Mammary epithelial cell (primary cell): ENCODE measurements around the gene HFE.

Experiments used
- CTCF ChIP-seq, 2 donors: IDR thresholded peaks in 1 of 2; conservative IDR thresholded peaks in 1 of 2; 2 replicates each; pipeline ENCODE4 v1.5.1; 2011 to 2012; ENCODE audit warnings: inconsistent platforms in 2 of 2, low read length in 2 of 2, mild to moderate bottlenecking in 2 of 2, control low read depth in 1 of 2, low read depth in 1 of 2; ENCODE audit not compliant: insufficient read depth in 1 of 2; ENCODE audit errors: extremely low read depth in 1 of 2
- EZH2 ChIP-seq: IDR thresholded peaks from 2 replicates; pipeline ENCODE4 v1.6.1; 2012; ENCODE audit warnings: low read length, inconsistent platforms, borderline replicate concordance

GRCh38 chr6:26124781-26125685 is 37.8 kb downstream of the HFE start:
- TF ChIP-seq CTCF (conservative IDR thresholded peaks at IDR 0.05 in 1 of 2, IDR thresholded peaks at IDR 0.05 in 1 of 2; ENCODE audit: extremely low read depth in 1 of 2, insufficient read depth in 1 of 2, low read depth in 1 of 2, low read length in 2 of 2) (no peak), EZH2 (no peak)
